NCI-H526 treated with DMSO at 0.1 percent for 48 hours (cell line): ENCODE data around the gene LHX4.

Experiments used
- DNase-seq: peaks from one replicate; lab custom pipeline; 2025; lab: John Stamatoyannopoulos, UW

Gene LHX4

GRCh38 chr1:180243517-180244221 is 13.6 kb downstream of the LHX4 start:
- no peak for DNase-seq

GRCh38 chr1:180244840-180245239 is 14.8 kb downstream of the LHX4 start:
- DNase-seq = no peak

DNA sequence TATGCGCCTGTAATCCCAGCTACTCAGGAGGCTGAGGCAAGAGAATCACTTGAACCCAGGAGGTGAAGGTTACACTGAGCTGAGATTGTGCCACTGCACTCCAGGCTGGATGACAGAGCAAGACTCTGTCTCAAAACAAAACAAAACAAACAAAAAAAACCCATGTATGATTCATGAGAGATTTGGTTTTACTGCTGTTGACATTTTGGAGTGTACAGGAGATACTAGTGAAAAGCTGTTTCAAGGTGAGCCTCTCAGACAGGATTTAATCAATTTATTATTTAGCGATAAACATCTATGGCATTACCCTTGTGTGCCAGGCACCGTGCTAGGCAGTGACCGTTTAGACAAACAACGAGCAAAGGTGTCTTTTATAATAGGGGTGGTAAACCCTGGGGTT is 16.5 kb downstream of the LHX4 start:
- DNase-seq = no peak

DNA sequence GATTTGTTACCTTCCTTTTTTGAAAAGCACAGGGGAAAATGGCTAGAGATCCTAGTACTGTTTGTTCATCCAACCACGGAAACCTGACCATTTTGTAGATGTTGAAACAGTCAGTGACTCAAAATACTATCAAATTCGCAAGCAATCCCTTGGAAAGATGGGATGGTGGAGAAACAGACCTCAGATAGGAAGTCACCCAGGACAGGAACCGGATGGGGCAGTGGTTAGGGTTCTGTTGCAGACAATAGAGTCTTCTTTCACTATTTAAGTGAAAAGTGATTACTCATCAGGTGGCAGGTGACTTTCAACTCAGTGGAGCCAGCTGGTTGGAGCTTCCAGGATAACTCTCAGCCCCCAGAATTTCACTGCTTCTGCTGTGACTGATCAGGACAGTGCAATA is 17.0 kb downstream of the LHX4 start:
- DNase-seq = no peak

GRCh38 chr1:180247580-180247979 is 17.5 kb downstream of the LHX4 start:
- DNase-seq = no peak

DNA sequence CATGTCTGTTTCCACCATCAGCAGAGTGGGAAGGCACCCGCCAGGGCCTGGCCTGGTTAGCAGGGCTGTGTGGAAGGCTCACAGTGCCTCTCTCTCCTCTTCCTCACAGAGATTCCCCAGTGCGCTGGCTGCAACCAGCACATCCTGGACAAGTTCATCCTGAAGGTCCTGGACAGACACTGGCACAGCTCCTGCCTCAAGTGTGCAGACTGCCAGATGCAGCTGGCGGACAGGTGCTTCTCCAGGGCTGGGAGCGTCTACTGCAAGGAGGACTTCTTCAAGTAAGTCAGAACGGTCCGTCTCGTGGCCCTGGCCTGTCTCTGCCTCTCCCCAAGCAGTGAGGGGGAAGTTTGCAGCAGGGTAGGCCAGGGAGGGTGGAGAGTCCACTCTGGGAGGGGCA is 18.1 kb downstream of the LHX4 start:
- DNase-seq = no peak

- no peak for DNase-seq
Measured at GRCh38 chr1:180248731-180249681, 18.9 kb downstream of the LHX4 start.

DNA sequence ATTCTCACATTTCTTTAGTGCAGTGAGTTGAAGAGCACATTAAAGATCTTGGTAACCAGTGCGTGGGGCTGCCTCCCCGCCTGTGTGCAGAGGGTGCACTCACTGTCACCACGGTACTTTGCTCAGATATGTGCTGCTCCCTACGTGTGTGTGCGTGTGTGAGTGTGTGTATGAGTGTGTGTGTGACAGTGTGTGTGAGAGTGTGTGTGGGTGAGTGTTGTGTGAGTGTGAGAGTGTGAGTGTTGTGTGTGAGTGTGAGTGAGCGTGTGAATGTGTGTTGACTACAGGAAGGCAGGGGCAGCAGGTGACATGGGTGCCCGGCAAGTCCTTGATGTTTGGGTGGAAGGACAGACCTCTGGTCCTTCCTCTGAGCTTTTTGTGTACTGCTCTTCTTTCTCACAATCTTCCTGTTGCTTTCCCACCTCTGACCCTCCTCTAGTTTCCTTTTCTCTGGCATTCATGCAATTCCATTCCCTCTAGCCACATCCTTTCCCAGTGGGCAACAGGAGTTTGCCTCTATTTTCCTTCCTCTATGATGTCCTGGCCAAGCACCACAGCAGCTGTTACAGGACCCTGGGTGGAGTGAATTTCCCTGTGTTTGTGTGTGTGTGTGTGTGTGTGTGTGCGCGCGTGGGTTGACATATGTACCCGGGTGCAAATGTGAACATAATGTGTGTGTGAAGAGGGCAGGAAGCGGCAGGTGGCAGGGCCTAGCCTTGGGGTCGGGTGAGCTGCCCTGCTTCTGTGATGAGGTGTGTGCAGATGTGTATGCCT is 19.8 kb downstream of the LHX4 start:
- no peak for DNase-seq

DNA sequence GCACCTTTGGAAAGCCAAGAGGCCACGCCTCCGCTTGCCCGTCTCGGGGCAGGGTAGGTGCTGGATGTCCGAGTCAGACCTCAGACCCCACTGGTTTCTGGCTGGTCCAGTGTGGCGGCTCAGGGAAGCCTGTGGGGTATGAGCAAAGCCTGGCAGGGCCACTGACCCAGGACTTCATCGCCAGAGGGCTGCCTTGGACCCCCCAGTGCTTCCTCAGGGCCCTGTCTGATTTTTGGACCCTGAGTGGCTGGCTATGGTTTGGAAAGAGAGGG is 20.4 kb downstream of the LHX4 start:
- no peak for DNase-seq

DNA sequence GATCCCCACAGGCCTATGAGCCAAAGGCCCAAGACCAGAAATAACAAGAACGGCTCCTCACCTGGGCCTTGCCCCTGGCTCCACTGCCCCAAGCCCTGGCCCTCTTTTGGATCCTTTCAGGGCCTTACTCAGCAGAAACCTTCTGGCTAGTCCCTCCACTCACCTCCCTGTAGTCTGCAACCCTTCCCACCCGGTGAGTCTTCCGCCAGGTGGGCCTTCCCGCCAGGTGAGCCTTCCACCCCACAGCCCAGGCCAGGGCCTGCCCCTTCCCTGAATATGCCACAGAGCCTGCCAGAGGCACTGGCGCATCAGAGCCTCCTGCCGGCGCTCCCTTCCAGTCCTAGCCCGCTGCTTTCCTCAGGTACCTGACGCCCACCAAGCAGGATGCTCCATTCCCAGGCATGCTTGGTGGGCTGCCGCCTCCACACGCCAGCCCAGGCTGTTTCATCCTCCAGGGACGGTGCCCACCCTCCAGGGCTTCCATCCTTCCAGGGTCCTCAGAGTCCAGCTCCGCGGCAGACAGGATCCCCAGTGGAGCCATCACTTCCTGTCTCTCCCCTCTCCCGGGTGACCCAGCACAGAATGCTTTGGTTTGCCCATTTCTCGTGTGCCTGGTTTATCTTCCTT is 20.9 kb downstream of the LHX4 start:
- DNase-seq = no peak

DNA sequence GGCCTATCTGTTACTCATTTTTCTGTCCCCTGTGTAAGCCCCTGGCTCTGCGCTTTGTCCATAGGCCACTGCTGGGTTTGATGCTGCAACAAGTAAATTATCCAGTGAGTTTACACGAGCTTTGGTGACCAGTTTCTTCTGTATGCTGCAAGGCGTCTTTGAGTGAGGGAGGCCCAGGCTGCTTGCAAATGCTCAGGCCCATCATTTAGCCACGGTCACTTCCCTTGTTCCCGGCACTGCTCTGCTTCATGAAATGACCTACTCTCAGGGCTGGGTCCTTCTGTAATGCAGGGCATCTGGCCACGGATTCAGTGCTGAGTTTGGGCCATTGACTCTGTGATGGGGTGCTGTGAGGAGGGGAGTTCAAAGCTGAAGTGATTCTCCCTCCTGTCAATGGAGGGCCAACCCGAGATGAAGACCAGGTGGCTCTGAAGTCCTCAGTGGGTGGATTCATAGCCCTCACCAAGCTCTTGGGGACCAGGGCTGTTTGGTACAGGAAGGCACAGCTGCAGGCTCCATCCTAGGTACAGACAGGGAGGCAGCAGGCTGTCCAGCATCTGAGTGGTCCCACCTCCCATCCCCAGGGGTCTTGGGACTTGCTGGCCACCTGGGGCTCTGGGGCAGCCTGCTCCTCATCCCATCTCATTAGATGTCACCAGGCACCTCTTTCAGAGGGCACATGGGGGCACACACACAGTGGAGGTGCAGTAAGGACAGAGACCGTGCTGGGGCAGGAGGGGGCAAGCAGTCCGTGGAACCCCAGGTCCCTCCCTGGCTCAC is 21.7 kb downstream of the LHX4 start:
- no peak for DNase-seq

DNA sequence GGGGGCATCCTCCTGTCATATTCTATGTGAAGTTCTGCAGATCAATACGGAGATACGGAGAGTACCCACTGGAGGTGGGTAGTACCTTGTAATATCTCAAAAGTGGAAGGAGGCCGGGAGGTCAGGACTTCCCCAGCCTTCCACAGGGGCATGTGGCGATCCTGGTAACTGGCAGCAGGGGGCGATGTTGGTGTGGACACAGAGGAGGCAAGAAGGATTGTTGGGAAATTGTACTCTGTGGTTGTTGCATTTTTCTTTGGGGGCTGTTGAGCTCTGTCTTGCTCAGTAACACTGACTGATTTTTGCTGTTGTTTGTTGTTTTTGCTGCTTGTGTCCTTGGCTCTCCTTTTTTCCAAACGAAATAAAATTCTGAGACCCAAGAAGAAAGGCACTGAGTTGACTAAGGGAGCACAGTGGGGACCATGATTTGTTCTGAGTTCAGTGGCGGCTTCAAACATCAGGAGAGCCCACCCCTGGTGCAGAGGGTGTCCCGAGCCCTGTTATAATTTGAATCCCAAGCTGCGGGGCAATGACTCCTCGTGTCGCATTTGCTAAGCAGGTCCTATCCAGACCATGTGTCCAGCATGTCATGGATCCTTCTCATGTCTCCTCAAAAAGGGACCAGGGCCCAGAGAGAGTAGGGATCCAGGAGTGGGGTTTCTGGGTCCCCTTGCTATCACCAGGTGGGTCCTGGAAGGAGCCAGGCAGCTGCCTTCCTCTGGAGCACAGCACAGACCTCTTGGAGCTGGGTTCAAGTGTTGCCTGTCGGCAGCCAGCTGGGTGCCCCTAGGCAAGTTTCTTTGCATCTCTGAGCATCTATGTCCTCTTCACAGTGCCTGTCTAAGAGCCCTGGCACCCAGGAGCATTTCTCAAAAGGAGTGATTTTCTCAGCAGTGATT is 22.8 kb downstream of the LHX4 start:
- DNase-seq = peak; percentile 63

GRCh38 chr1:180253585-180254495 is 23.8 kb downstream of the LHX4 start:
- DNase-seq = no peak

DNA sequence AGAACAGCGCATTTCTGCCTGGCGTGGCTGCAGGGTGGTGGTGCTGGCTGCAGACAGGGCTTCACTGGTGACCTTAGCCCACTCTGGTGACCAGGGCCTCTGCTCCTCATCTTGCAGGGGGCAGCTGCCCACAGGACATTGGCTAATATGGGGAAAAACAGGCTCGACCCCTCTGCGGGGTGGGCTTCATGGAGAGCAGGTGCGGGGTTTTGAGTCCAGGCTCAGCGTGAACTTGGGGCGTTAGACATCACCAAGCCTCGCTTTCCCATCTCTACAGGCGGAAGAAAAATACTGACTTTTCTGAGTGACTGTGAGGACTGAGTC is 24.4 kb downstream of the LHX4 start:
- DNase-seq = no peak

GRCh38 chr1:180254854-180255253 is 24.8 kb downstream of the LHX4 start:
- DNase-seq = no peak

- no peak for DNase-seq
Measured at GRCh38 chr1:180255536-180256340, 25.7 kb downstream of the LHX4 start.

- no peak for DNase-seq
Measured at GRCh38 chr1:180256341-180257027, 26.4 kb downstream of the LHX4 start.

GRCh38 chr1:180257028-180257386 is 26.9 kb downstream of the LHX4 start:
- DNase-seq = no peak
